Suprapubic skin (tissue), 4 donors: Measurements from ENCODE around the gene SPATS2L.

Experiments used
- CTCF ChIP-seq, 2 donors: fragments of 200-600 bp in 1 of 2; fragments of 450-650 bp in 1 of 2; sonication (generic) in 1 of 2; IDR thresholded peaks; one replicate each; pipeline ENCODE4 v1.5.1; 2016 to 2019; ENCODE audit warnings: antibody characterized with exemption in 2 of 2, mild to moderate bottlenecking in 1 of 2, moderate library complexity in 1 of 2
- EP300 ChIP-seq: sonication (generic); formaldehyde crosslinking; IDR thresholded peaks from one replicate; pipeline ENCODE4 v1.6.1; 2017; ENCODE audit warnings: antibody characterized with exemption
- POLR2A ChIP-seq, 2 donors: fragments of 450-650 bp; IDR thresholded peaks; one replicate each; pipeline ENCODE4 v1.6.1; 2017; ENCODE audit warnings: antibody characterized with exemption in 2 of 2, mild to moderate bottlenecking in 2 of 2, moderate library complexity in 2 of 2
- POLR2AphosphoS5 ChIP-seq, 3 donors: sonication (generic); formaldehyde crosslinking; IDR thresholded peaks; one replicate each; pipeline ENCODE4 v1.6.1; 2017; ENCODE audit warnings: antibody characterized with exemption in 3 of 3

- TF ChIP-seq CTCF (IDR thresholded peaks at IDR 0.05) (no peak), POLR2A (IDR thresholded peaks at IDR 0.05) (no peak), POLR2AphosphoS5 (IDR thresholded peaks at IDR 0.05) (no peak), EP300 (no peak)
Observed at GRCh38 chr2:200423541-200423940, 117.0 kb downstream of the SPATS2L start.
